ENCODE measurements around the gene MCAM.

The MCAM gene

GRCh38 chr11:119316729-119317591, at the start of gene MCAM:
Gene MCAM, minus strand, starts transcription at chr11:119317130. Its CDS starts 29 bp downstream, at chr11:119317101.
- FAIRE-seq: no peak

DNA sequence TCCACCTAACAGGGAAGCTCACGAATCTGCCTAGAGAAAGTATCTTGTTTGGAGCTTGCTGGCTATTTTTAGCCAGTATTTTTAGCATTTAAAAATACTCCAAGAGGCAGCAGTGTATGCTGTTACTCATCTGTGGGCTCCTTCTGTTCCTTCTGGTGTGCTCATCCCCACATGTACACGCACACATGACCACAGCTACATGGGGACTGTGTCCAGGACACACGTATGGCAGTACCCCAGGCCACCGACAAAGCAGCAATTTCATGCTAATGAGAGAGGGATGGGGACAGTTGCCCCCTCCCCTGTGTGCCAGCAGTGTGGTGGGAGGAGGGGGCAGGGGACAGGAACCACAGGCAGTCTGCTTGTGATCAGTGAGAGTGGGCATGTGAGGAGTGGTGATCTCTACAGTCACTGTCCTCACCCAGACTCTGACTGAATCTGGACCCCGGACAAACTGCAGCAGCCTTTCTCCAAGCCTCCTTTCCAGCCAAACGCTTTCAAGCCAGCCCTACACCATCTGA, 48.2 kb upstream of the MCAM start:
- FAIRE-seq: no peak

DNA sequence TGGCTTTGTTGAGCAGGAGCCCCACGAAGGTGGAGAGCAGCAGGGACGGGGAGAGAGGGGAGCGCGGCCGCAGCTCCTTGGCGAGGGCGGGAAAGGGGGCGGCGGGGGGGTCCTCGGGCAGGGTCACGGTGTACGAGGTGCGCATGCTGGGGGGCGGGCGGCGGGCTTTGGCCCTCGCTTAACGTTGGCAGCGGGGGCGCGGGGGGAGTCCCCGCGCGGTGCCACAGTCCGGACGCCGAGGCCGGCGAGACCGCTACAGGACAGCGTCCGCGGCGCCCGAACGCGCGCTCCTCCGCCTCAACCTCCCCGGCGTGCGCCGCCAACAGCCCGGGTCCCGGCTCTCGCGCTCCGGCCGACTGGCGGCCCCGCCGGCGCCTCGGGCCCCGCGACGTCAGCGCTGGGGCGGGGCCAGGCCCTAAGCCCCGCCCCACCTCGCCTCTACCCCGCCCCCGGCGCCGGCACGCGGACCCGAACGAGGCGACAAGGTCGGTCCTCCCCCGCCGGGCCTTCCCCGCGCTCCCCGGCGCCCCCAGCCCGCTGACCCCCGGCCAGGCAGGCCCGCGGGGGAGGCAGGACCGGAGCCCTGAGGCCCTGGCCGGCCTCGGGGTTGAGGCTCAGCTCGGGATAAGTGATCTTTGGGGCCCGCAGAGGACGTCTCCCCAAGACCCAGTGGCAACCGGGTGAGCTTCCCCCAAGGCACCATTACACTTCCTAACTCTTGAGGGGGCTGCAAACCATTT, 47.1 kb upstream of the MCAM start:
- no peak for FAIRE-seq

DNA sequence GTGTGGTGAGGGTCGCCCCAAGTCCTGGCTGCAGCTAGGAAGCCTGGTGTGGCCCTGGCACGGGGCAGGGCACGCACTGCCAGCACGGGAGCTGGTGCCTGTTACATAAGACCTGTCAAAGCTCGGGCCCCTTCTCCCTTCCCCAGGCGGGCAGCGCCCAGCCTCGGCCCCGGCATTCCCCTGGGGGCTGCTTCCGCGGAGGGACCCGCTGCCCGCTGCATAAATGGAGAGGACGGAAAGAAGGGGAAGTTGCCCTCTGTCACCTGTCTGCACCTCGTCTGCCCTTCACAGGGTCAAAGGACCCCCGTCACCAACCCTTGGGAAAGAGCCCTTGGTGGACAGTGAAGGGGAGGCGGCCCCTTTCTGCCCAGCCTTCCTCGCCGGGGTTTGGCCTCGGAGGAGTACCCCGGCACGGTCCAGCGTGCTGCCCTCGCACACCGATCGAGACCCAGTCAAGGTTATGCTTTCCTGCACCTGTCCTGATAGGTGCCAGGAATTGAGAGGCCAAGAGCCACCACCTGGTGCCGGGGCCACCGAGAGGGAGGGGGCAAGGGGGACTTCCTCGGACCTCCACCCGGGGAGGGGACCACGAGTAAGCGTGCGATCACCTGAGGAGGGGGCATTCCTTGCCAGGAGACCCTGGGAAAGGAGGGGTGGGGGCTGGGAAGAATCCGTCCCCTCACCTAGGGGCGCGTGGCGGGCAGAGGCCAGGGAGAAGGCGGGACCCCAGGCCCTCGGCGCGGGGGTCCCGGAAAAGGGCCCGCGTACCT, 46.3 kb upstream of the MCAM start:
- FAIRE-seq: no peak

GRCh38 chr11:119362741-119363080, 45.8 kb upstream of the MCAM start:
- FAIRE-seq: no peak

GRCh38 chr11:119361941-119362725, 45.2 kb upstream of the MCAM start:
- no peak for FAIRE-seq

DNA sequence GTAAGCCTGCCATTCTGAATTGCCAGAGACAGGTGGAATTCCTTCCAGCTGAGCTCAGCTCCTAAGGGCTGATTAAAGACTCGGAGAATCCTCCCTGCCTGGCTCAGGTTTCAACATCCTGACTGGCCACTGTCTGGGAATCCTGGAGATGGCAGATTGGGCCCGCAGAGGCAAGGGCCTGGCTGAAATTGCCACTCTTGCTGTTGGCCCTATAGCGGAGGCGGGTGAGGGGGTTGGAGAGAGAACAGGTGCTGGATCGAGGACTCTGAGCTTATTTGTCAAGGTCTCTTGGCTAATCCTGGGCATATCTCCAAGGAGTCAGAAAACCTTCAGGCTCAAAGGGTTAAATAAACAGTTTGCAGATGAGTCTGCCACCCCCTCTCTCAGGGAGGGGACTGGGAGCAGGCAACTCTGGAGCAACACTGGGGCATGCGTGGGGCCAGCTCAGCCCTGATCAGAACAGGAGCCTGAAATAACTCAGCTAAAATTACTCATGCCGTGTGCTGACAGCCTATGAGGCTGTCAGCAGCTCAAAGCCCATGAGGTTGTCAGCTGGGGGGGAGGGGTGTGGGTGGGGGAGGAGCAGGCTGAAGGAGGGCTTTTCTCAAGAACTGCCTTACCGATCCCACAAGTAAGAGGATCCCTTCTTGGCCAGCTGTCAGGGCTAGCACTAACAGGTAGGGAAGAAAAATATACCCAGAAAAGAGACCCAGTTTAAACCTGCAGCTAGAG, 44.3 kb upstream of the MCAM start:
- FAIRE-seq: peak; percentile 66

DNA sequence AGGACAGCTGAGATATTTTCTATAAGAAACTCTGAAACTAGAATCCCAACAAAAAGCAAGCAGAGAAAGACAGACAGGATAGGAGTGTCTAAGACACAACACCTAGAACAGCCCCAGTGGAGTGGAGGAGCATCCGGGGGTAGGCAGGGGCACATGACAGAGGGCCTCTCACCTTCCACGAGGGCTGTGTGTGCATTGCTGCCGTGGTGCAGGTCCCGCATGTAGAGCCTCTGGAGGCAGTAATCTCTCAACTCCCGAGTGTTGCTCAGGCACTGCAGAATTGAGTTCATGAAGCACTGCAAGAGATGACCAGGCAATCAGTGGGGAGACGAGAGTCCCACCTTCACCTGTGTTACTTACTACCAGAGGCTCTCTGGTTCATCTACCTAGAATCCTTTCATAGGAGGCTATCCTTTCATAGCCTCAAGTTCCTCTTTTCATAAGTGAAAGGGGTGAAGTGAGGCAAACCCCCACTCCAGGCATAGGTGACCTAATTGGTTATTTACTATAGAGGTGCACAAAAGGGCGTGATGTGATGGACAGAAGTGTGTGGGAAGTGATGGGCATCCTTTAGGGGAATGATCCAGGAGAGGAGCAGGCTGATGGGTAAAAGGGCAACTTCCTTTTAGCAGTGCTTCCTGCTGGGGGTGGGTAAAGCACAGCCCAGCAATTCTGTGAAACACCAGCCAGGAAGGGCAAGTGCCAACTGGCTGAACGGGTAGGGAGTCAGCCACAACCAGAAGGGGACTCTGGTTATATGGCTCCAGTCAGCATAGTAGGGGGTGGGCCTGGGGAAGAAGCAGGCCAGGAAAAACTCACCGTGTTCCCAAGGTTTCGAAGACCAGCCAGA, 42.7 kb upstream of the MCAM start:
- no peak for FAIRE-seq

DNA sequence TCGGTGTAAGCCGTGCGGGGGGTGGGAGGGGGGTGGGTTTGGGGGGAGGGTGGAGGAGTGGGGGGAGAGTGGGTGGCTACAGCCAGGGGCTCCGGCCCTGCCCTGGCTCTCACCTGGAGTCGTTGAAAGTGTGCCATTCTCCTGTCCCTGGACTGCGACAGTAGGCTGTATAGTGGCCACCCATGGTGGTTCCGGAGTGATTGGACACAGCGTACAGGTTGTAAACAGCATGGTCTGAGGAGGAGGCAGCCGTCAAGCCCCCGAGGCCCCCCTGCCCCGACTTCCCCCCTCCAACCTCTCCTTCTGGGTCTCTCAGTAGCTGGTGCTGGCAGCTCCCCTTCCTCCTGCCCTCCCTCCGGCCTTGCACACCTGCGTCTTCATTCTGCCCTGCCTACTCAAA, 40.1 kb upstream of the MCAM start:
- FAIRE-seq: no peak

DNA sequence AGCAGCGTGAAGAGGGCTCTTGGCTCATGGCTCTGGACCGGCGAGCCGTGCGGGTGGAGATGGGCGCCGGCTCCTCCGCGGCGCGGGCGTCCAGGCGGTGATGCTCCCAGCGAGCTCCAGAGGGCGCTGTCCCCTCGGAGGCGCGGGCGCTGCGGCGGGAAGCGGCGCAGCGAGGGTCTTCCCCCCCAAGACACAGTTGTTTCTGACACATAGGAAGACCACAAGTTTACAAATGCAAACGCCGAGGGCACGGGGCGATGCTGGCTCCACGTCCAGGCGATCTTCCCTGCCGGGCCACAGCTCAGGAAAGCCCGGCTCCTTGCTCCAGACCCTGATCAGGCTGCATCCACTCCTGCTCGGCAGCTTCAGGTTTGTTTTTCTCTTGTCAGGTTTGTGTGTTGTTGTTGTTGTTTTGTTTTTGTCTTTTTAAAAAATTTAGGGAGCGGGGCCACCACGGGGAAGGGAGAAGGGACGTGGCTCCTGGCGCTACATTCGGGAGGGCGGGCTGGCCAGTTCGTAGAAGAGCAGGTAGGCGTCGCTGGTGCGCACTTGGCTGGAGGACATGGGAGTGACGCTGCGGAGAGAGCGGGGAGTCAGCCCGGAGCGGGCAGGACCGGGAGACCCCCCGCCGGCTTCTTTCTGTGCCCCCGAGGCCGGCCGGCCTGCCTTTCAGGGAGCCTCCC, 39.6 kb upstream of the MCAM start:
- FAIRE-seq: no peak

- no peak for FAIRE-seq
Observed at GRCh38 chr11:119355091-119355843, 38.3 kb upstream of the MCAM start.

GRCh38 chr11:119352857-119353260, 35.9 kb upstream of the MCAM start:
- no peak for FAIRE-seq

GRCh38 chr11:119351232-119351631, 34.3 kb upstream of the MCAM start:
- FAIRE-seq: no peak

GRCh38 chr11:119350302-119350701, 33.4 kb upstream of the MCAM start:
- no peak for FAIRE-seq

DNA sequence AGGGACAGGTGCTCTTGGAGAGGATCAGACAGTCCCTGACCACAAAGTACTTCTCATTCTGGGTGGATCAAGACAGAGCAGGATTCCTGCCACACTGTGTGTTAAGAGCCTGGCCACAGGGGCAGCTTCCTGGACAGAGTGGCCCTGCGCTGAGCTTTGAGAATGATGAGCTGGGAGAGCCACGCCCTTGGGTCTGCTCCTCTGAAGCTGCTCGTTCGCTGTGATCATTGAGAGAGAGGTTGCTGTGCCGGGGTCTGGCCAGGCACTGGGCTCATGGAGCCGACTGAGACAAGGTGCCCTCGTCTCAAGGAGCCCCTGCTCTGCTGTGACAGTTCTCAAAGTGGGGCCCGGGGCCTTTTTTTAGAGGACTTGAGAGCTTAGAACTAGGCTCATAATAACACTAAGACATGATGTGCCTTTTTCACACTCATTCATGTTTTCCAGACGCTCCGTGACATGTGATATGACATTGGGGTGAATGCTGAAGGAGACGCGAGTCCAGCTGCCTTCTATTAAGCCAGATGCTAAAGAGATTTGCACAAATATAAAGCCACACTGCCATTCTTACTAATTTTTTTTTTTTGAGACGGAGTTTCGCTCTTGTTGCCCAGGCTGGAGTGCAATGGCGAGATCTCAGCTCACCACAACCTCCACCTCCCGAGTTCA, 31.1 kb upstream of the MCAM start:
- FAIRE-seq: no peak

GRCh38 chr11:119347242-119347641, 30.3 kb upstream of the MCAM start:
- no peak for FAIRE-seq

- no peak for FAIRE-seq
Observed at GRCh38 chr11:119346605-119347004, 29.7 kb upstream of the MCAM start, which contains the start of gene MFRP. Gene MFRP, minus strand, starts transcription at chr11:119346705. Its CDS starts 192 bp downstream, at chr11:119346513.

- no peak for FAIRE-seq
Observed at GRCh38 chr11:119345685-119346084, 28.8 kb upstream of the MCAM start.
